GM23338 (cell line): ENCODE results near the gene STX5. TPM values are rescaled to one million over a fixed set of nuclear protein-coding genes. Genes with fewer than 3 reads are reported as not detected.

Source experiments
- ATAC-seq: fragments of 200-7000 bp; cut with Tn5 transposase; 3 replicates; pipeline ENCODE4 v1.9.1; 2020
- DNase-seq: peaks from one replicate; pipeline ENCODE4 v3.0.0-alpha.2; 2015; ENCODE audit warnings: low spot score
- H2AFZ ChIP-seq: fragments of 200-600 bp; sonication (generic); 2 replicates; pipeline ENCODE4 v1.8.0; 2016; ENCODE audit warnings: antibody characterized with exemption, mild to moderate bottlenecking, moderate library complexity
- H3F3A ChIP-seq: fragments of 200-600 bp; sonication (generic); replicated peaks from 2 replicates; pipeline ENCODE4 v1.8.0; 2017; ENCODE audit warnings: antibody characterized with exemption, mixed run types, low read depth
- H3K27ac ChIP-seq: fragments of 200-600 bp; sonication (generic); 2 replicates; pipeline ENCODE4 v1.6.1; 2016; ENCODE audit warnings: low read depth
- H3K27me3 ChIP-seq: fragments of 200-600 bp; sonication (generic); 2 replicates; pipeline ENCODE4 v1.8.0; 2016; ENCODE audit warnings: mild to moderate bottlenecking, mixed run types, moderate library complexity; ENCODE audit not compliant: insufficient read depth
- H3K36me3 ChIP-seq: fragments of 200-600 bp; sonication (generic); 2 replicates; pipeline ENCODE4 v1.8.0; 2016; ENCODE audit warnings: mild to moderate bottlenecking; ENCODE audit not compliant: insufficient read depth
- H3K4me1 ChIP-seq: fragments of 200-600 bp; sonication (generic); 2 replicates; pipeline ENCODE4 v1.8.0; 2016; ENCODE audit warnings: mild to moderate bottlenecking, moderate library complexity; ENCODE audit not compliant: insufficient read depth
- H3K4me2 ChIP-seq: fragments of 200-600 bp; sonication (generic); 2 replicates; pipeline ENCODE4 v1.7.1; 2017; ENCODE audit warnings: mixed run types
- H3K4me3 ChIP-seq: fragments of 200-600 bp; sonication (generic); 2 replicates; pipeline ENCODE4 v1.6.1; 2016; ENCODE audit warnings: mixed run types
- H3K79me2 ChIP-seq: fragments of 200-600 bp; sonication (generic); replicated peaks from 2 replicates; pipeline ENCODE4 v1.8.0; 2017; ENCODE audit warnings: mild to moderate bottlenecking; ENCODE audit not compliant: insufficient read depth
- H3K9me2 ChIP-seq: fragments of 200-600 bp; sonication (generic); 2 replicates; pipeline ENCODE4 v1.8.0; 2017; ENCODE audit not compliant: insufficient read depth
- H4K20me1 ChIP-seq: fragments of 200-600 bp; sonication (generic); replicated peaks from 2 replicates; pipeline ENCODE4 v1.8.0; 2017; ENCODE audit warnings: mild to moderate bottlenecking; ENCODE audit not compliant: insufficient read depth
- H3K27ac Mint-ChIP-seq: 2 replicates; pipeline ENCODE4 v1.8.0; 2020; ENCODE audit warnings: inconsistent platforms, mild to moderate bottlenecking, moderate library complexity, mixed read lengths
- H3K27me3 Mint-ChIP-seq: 3 replicates; pipeline ENCODE4 v1.8.0; 2022; ENCODE audit warnings: low read depth, mild to moderate bottlenecking, moderate library complexity, mixed read lengths, inconsistent platforms; ENCODE audit not compliant: insufficient read depth, poor library complexity
- H3K36me3 Mint-ChIP-seq: 3 replicates; pipeline ENCODE4 v1.8.0; 2021; ENCODE audit warnings: low read depth, mild to moderate bottlenecking, inconsistent platforms, moderate library complexity, mixed read lengths
- H3K4me1 Mint-ChIP-seq: 3 replicates; pipeline ENCODE4 v1.8.0; 2020; ENCODE audit warnings: mild to moderate bottlenecking, inconsistent platforms, mixed read lengths
- H3K4me3 Mint-ChIP-seq: 3 replicates; pipeline ENCODE4 v1.8.0; 2021; ENCODE audit warnings: moderate library complexity, mild to moderate bottlenecking, inconsistent platforms, mixed read lengths
- H3K9me3 Mint-ChIP-seq: 3 replicates; pipeline ENCODE4 v1.8.0; 2020; ENCODE audit warnings: moderate library complexity, mild to moderate bottlenecking, inconsistent platforms, mixed read lengths
- CREB1 ChIP-seq: fragments of 250-450 bp; sonication (Bioruptor Pico); IDR thresholded peaks from 2 replicates; pipeline ENCODE4 v1.5.0; 2020; ENCODE audit warnings: low read depth, mild to moderate bottlenecking, moderate library complexity
- EZH2phosphoT487 ChIP-seq: fragments of 200-600 bp; sonication (generic); IDR thresholded peaks from one replicate; pipeline ENCODE4 v1.8.1; 2018; ENCODE audit warnings: antibody characterized with exemption; ENCODE audit not compliant: unreplicated experiment
- JUNB ChIP-seq: IDR thresholded peaks from one replicate; pipeline ENCODE4 v1.6.1; 2016; ENCODE audit warnings: antibody characterized with exemption; ENCODE audit not compliant: unreplicated experiment
- POLR2AphosphoS5 ChIP-seq: IDR thresholded peaks from 2 replicates; pipeline ENCODE4 v1.6.1; 2016; ENCODE audit warnings: antibody characterized with exemption, low read depth
- ZNF331 ChIP-seq: fragments of 250-450 bp; sonication (Bioruptor Pico); IDR thresholded peaks from 2 replicates; pipeline ENCODE4 v1.5.0; 2020; ENCODE audit warnings: low read depth, mild to moderate bottlenecking, moderate library complexity
- polyA plus RNA-seq: library from polyadenylated mRNA; unstranded; fragments of >200 nt; fragmentation: Nextera tagmentation; extraction: Ambion mirVana; gene quantifications from 2 replicates; pipeline ENCODE4 v1.2.1, GENCODE V29; 2016
- total RNA-seq: library from RNA; depleted of rRNA; stranded (reverse); fragments of >200 nt; shearing (Covaris generic); gene quantifications from 2 replicates; pipeline ENCODE4 v1.2.3, GENCODE V29; 2014
- TF ChIP-seq, protein P1 (sequence below): IDR thresholded peaks from 2 replicates; pipeline ENCODE4 v1.6.1; 2016; ENCODE audit warnings: antibody characterized with exemption
- TF ChIP-seq, protein P2 (sequence below), 2 experiments: fragments of 200-600 bp in 1 of 2; sonication (generic) in 1 of 2; conservative IDR thresholded peaks; 2 replicates each; pipeline versions ENCODE4 v1.5.1 to v1.6.1; 2016 to 2017; ENCODE audit warnings: antibody characterized with exemption in 2 of 2, low read depth in 2 of 2, mild to moderate bottlenecking in 2 of 2, moderate library complexity in 1 of 2

The STX5 gene
- total and polyA plus RNA-seq, 2 experiments from 2014 or later, result 7.7 to 22.2 TPM

DNA sequence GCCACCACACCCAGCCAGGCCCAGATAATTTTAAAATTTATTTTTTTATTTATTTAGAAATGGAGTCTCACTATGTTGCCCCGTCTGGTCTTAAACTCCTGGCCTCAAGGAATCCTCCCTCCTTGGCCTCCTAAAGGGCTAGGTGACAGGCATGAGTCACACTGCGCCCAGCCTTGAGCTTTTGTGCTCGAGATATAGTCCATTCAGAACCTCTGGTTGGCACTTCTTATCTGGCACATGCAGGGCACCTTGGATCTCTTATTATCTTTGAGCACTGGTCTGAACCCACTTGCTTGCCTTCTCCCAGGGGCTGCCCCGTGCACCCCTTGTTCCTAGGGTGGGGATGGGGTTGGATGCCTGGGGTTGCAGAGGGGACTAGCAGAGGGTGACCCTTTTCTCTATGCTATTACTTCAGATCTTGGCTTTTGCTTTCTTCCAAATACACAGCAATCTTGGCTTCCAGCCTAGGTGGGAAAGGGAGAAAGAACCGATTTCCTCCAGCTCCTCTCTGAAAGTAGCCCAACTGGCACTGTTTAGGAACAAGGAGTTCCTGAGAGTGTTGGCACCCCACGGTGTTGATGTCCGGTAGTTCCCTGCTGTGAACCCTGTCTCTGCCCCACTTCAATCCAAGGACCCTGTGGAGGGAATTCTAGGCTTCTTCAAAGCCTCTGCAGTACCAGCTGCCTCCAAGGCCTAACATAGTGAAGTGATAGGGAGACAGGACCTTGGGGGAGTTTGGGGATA is 47.6 kb upstream of the STX5 start:
- Histone ChIP-seq H3K27me3 (no peaks in the 10 kb centered on the region), H3K36me3 (peaks cover 59% of the 10 kb centered on the region), H3K27ac (peak overlapping the region; percentile 95), H2AFZ (no peak overlapping the region), H4K20me1 (peaks cover 47% of the 10 kb centered on the region), H3K4me1 (peaks cover 35% of the 10 kb centered on the region), H3K79me2 (peaks cover 96% of the 10 kb centered on the region), H3F3A (peaks cover 72% of the 10 kb centered on the region), H3K9me2 (no peaks in the 10 kb centered on the region), H3K4me3 (peak overlapping the region; percentile 98), H3K4me2 (peak overlapping the region; percentile 80)
- DNase-seq, result peak; percentile 53
- H3K4me3 Mint-ChIP-seq, result peak overlapping the region; percentile 100
- no peak for ATAC-seq
- peaks cover 96% of the 10 kb centered on the region for H3K36me3 Mint-ChIP-seq
- peaks cover 41% of the 10 kb centered on the region for H3K27me3 Mint-ChIP-seq
- peaks cover 2% of the 10 kb centered on the region; the same call in 2 of the 3 replicates for H3K9me3 Mint-ChIP-seq
- H3K27ac Mint-ChIP-seq, result peak overlapping the region; percentile 100
- H3K4me1 Mint-ChIP-seq, result peaks cover 46% of the 10 kb centered on the region
- TF ChIP-seq, protein P1, sequence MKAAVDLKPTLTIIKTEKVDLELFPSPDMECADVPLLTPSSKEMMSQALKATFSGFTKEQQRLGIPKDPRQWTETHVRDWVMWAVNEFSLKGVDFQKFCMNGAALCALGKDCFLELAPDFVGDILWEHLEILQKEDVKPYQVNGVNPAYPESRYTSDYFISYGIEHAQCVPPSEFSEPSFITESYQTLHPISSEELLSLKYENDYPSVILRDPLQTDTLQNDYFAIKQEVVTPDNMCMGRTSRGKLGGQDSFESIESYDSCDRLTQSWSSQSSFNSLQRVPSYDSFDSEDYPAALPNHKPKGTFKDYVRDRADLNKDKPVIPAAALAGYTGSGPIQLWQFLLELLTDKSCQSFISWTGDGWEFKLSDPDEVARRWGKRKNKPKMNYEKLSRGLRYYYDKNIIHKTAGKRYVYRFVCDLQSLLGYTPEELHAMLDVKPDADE, result no peak
- TF ChIP-seq ZNF331 (CRISPR knock-in tag), result no peak
- TF ChIP-seq POLR2AphosphoS5, result 0 out of 2 replicates have a peak, but pooled peaks have one; percentile 12
- no peak for TF ChIP-seq JUNB

DNA sequence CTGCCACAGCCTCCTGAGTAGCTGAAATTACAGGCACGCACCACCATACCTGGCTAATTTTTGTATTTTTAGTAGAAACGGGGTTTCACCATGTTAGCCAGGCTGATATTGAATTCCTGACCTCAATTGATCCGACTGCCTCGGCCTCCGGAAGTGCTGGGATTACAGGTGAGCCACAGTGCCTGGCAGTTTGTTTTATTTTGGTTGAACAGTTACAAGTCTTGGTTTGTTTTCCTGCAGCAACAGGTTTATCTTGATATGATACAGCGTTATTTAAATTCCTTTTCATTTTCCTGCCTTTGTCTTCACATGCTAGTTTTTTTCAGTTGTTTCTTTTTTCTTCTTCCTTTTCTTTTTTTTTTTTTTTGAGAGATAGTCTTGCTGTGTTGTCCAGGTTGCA is 44.9 kb upstream of the STX5 start:
- H3K9me3 Mint-ChIP-seq, result no peaks in the 10 kb centered on the region; the same call in 2 of the 3 replicates
- H3K27ac Mint-ChIP-seq, result peak overlapping the region; percentile 70
- Histone ChIP-seq H3K36me3 (peaks cover 52% of the 10 kb centered on the region), H3K27ac (no peak overlapping the region), H3F3A (peaks cover 62% of the 10 kb centered on the region), H3K9me2 (no peaks in the 10 kb centered on the region), H3K27me3 (no peaks in the 10 kb centered on the region), H3K79me2 (peaks cover 96% of the 10 kb centered on the region), H3K4me3 (no peak overlapping the region), H2AFZ (no peak overlapping the region), H3K4me1 (peaks cover 13% of the 10 kb centered on the region), H3K4me2 (no peak overlapping the region), H4K20me1 (peaks cover 51% of the 10 kb centered on the region)
- no peak for TF ChIP-seq JUNB
- H3K4me3 Mint-ChIP-seq, result no peak overlapping the region
- H3K27me3 Mint-ChIP-seq, result peaks cover 24% of the 10 kb centered on the region
- peaks cover 21% of the 10 kb centered on the region for H3K4me1 Mint-ChIP-seq
- DNase-seq, result no peak
- no peak for ATAC-seq
- peaks cover 92% of the 10 kb centered on the region for H3K36me3 Mint-ChIP-seq

DNA sequence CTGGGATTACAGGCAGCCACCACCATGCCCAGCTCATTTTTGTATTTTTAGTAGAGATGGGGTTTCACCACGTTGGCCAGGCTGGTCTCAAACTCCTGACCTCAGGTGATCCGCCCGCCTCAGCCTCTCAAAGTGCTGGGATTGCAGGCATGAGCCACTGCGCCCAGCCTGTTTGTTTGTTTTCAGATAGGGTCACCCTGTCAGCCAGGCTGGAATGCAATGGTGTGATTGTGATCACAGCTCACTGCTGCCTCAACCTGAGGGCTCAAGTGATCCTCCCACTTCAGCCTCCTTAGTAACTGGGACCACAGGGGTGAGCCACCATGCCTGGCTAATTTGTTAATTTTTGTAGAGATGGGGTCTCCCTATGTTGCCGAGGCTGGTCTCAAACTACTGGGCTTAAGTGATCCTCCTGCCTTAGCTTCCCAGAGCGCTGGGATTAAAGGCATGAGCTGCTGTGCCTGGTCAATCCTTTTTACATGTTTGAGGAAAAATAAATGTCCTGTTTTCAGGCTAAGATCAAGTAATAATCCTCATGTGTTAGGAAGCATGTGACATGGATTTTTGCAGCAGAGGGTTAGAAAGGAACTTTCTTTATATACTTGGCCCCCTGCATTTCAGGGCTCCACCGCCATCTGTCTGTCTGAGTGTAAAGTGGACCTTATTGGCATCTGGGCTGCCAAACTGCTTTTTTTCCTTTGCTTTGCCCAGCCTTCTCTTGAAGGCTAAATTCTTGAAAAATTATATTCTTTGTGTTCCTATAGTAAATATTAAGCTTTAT is 44.0 kb upstream of the STX5 start:
- Histone ChIP-seq H3K4me3 (no peak overlapping the region), H3F3A (peaks cover 63% of the 10 kb centered on the region), H3K79me2 (peaks cover 100% of the 10 kb centered on the region), H3K4me1 (peaks cover 13% of the 10 kb centered on the region), H3K9me2 (no peaks in the 10 kb centered on the region), H2AFZ (no peak overlapping the region), H3K27ac (peak overlapping the region; percentile 69), H3K4me2 (no peak overlapping the region), H3K36me3 (peaks cover 59% of the 10 kb centered on the region), H3K27me3 (no peaks in the 10 kb centered on the region), H4K20me1 (peaks cover 57% of the 10 kb centered on the region)
- H3K4me1 Mint-ChIP-seq, result peaks cover 21% of the 10 kb centered on the region
- peaks cover 89% of the 10 kb centered on the region for H3K36me3 Mint-ChIP-seq
- H3K27me3 Mint-ChIP-seq, result peaks cover 16% of the 10 kb centered on the region
- no peak for DNase-seq
- H3K9me3 Mint-ChIP-seq, result no peaks in the 10 kb centered on the region; the same call in 2 of the 3 replicates
- H3K27ac Mint-ChIP-seq, result no peak overlapping the region
- no peak overlapping the region for H3K4me3 Mint-ChIP-seq
- no peak for ATAC-seq
- TF ChIP-seq CREB1, result no peak
- TF ChIP-seq EZH2phosphoT487, result no peak
- TF ChIP-seq, protein P2, sequence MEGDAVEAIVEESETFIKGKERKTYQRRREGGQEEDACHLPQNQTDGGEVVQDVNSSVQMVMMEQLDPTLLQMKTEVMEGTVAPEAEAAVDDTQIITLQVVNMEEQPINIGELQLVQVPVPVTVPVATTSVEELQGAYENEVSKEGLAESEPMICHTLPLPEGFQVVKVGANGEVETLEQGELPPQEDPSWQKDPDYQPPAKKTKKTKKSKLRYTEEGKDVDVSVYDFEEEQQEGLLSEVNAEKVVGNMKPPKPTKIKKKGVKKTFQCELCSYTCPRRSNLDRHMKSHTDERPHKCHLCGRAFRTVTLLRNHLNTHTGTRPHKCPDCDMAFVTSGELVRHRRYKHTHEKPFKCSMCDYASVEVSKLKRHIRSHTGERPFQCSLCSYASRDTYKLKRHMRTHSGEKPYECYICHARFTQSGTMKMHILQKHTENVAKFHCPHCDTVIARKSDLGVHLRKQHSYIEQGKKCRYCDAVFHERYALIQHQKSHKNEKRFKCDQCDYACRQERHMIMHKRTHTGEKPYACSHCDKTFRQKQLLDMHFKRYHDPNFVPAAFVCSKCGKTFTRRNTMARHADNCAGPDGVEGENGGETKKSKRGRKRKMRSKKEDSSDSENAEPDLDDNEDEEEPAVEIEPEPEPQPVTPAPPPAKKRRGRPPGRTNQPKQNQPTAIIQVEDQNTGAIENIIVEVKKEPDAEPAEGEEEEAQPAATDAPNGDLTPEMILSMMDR (conservative IDR thresholded peaks at IDR 0.05; ENCODE audit: low read depth in 2 of 2), result 0 out of 4 replicates have a peak, but pooled peaks of 1 of the 2 experiments have one; percentile 2
